ENCODE data around the gene EPN2. TPM values are rescaled to one million over a fixed set of nuclear protein-coding genes. Genes with fewer than 3 reads are reported as not detected.

Gene EPN2
- total RNA-seq, 6 donors from 2014 or later, result 26.3 to 64.5 (median 47.9) TPM

DNA sequence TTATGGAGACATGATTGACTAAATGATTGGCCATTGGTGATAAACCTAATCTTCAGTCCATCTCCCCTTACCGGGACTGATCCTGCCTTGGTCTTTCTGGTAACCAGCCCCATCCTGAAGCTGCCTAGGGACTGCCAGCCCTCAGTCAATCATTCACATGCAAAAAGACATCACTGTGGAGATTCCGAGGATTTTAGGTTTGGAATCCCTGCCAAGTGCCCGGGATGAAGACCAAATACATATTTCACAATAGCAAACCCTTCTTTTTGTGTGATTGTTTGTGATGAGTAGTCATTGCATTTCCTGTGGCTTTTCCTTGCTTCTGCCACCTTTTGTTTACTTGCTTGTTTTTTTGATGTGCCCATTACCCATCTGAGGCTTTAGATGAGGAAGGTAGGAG lies 44.0 kb downstream of the EPN2 start:
- H3K36me3 ChIP-seq, result peaks cover 0 to 10% (median 6%) of the 10 kb centered on the region in 4 donors
- H3K9me3 ChIP-seq, result no peaks in the 10 kb centered on the region
- peaks cover 14 to 19% (median 18%) of the 10 kb centered on the region in 4 donors for H3K4me1 ChIP-seq
- DNase-seq (no peak), ATAC-seq (ENCODE audit: low FRiP score in 2 of 2) (no peak)
- TF ChIP-seq POLR2AphosphoS5 (IDR thresholded peaks at IDR 0.05), result no peak
- TF ChIP-seq EP300 (IDR thresholded peaks at IDR 0.05), result no peak
- no peak for TF ChIP-seq POLR2A (IDR thresholded peaks at IDR 0.05)
- TF ChIP-seq, protein P1, sequence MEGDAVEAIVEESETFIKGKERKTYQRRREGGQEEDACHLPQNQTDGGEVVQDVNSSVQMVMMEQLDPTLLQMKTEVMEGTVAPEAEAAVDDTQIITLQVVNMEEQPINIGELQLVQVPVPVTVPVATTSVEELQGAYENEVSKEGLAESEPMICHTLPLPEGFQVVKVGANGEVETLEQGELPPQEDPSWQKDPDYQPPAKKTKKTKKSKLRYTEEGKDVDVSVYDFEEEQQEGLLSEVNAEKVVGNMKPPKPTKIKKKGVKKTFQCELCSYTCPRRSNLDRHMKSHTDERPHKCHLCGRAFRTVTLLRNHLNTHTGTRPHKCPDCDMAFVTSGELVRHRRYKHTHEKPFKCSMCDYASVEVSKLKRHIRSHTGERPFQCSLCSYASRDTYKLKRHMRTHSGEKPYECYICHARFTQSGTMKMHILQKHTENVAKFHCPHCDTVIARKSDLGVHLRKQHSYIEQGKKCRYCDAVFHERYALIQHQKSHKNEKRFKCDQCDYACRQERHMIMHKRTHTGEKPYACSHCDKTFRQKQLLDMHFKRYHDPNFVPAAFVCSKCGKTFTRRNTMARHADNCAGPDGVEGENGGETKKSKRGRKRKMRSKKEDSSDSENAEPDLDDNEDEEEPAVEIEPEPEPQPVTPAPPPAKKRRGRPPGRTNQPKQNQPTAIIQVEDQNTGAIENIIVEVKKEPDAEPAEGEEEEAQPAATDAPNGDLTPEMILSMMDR (IDR thresholded peaks at IDR 0.05), result no peak
- 47 to 53% methylated on average over 3 of the region's 3 CpGs for WGBS, 2 donors
- H3K27ac ChIP-seq, result peak overlapping the region in 1 of 4 donors; percentile 8
- H3K27me3 ChIP-seq, result no peaks in the 10 kb centered on the region
- H3K4me3 ChIP-seq, result no peak overlapping the region

DNA sequence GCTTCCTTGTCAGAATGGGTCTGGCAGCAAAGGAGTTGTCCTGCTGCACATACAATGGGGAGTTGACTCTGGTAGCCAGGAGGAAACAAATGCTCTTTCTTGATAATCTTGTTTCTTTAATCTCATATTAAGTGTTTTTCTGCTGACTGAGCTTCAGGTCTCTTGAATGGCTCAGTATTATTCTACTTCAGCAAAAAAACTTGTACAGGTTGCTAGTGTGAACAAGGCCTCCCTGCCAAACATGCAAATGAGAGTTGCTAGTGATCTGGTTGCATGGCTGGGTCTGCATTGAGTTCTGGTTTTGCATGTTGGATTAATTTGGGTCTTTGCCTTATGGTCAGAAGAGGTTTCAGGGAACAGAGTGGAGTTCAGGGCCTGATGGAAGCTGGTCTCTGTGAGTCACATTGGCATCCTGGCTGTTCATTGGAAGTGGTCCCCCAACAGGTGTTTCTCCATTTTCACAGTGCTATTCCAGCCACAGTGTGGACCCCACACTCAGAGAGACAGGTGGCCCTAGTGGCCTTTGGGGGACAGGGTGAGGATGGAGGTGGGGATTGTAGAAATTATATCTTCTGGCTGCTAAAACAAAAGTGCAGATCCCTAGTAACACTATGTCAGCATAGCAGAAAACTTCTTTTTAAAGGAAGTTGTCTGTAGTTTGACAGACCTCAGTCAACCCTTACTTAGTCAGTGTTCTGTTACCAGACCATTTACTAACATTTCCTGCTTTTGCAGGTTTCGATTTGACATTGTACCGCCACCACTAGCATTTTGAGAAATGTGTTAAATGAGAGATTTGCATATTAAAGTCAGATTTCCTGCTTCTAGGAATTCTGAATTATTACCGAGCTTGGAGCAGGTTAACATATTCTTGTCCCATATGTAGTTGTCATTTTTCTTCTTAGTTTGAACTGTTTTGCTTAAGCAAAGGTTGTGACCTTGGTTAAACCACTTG lies 47.1 kb downstream of the EPN2 start:
- TF ChIP-seq, protein P1 (IDR thresholded peaks at IDR 0.05), result no peak
- TF ChIP-seq POLR2AphosphoS5 (IDR thresholded peaks at IDR 0.05) (no peak), POLR2A (IDR thresholded peaks at IDR 0.05) (no peak), EP300 (IDR thresholded peaks at IDR 0.05) (no peak)
- WGBS, 2 donors, result 64 to 76% methylated on average over 3 of the region's 3 CpGs
- DNase-seq, result no peak

DNA sequence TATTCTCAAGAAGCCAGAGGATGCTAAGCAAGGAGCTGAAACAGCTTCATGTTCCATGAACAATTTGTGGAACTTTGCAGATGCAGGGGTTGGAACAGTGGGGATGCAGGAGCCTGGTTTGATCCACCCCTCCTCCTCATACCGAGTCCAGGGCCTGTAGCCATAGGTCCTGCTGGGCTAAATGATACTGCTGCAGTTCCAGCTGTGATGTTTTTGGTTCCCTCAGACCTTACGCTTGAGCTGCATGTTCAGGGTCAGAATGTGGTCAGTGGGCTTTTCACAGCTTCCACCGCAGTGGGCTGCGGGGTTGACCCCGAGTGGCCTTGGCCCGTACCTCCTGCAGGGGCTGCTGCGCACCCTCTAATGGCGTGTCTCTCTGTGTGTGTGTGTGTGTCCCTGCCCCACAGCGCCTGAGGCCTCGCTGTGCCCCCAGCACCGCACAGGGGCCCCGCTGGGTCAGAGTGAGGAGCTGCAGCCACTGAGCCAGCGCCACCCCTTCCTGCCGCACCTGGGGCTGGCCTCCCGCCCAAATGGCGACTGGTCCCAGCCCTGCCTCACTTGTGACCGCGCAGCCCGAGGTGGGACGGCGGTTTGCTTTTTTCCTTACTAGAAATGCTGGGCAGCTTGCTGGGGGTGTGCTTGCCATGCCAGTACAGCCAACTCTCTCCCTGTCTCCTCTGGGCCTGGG lies 48.2 kb downstream of the EPN2 start:
- H3K36me3 ChIP-seq, result peaks cover 0 to 10% (median 6%) of the 10 kb centered on the region in 4 donors
- peaks cover 21 to 35% (median 23%) of the 10 kb centered on the region in 4 donors for H3K4me1 ChIP-seq
- TF ChIP-seq POLR2A (IDR thresholded peaks at IDR 0.05) (no peak), POLR2AphosphoS5 (IDR thresholded peaks at IDR 0.05) (no peak), EP300 (IDR thresholded peaks at IDR 0.05) (no peak)
- TF ChIP-seq, protein P1 (IDR thresholded peaks at IDR 0.05), result no peak
- WGBS, 2 donors, result 94% methylated on average over 12 to 20 of the region's 21 CpGs
- peak overlapping the region in 1 of 4 donors; percentile 37 for H3K27ac ChIP-seq
- H3K9me3 ChIP-seq, result no peaks in the 10 kb centered on the region
- no peaks in the 10 kb centered on the region for H3K27me3 ChIP-seq
- peak in 1 of 2 donors; percentile 69 for DNase-seq
- H3K4me3 ChIP-seq, result no peak overlapping the region
- ATAC-seq (ENCODE audit: low FRiP score in 2 of 2), result no peak

More for the DNA sequence above, 47.1 kb downstream of the EPN2 start:
- Histone ChIP-seq H3K36me3 (peaks cover 0 to 10% (median 6%) of the 10 kb centered on the region in 4 donors), H3K27ac (peak overlapping the region in 1 of 4 donors; percentile 35), H3K4me1 (peaks cover 14 to 25% (median 17%) of the 10 kb centered on the region in 4 donors), H3K4me3 (no peak overlapping the region), H3K9me3 (no peaks in the 10 kb centered on the region), H3K27me3 (no peaks in the 10 kb centered on the region)
- no peak for ATAC-seq (ENCODE audit: low FRiP score in 2 of 2)

DNA sequence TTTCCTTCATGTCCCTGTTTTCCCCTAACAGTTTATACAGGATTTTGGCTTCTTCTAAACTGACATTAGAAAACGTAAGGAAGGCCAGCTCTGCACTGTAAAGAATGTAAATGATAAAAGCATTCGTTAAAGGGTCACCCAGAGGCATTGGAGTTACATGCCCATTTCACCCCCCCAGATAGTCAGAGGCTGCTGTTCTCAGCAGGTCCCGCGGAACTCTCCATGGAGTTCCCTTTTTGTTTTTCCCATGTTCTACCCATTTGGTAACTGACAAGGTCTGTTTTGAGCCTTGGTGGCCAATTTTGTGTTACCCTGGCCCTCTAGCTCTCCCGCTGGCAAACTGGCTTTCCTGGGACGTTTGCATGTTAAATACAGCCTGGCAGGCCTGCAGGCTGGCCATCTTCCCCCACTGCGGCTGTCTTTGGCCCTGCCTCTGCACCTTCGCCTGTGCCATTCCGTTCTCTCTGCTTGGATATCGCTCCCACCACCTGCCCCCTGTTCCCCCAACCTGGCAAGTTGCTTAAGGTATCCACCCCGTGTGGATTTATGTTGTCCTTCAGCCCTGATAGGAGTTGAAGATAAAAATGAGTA lies 49.7 kb downstream of the EPN2 start:
- Histone ChIP-seq H3K36me3 (peaks cover 0 to 10% (median 6%) of the 10 kb centered on the region in 4 donors), H3K9me3 (no peaks in the 10 kb centered on the region), H3K27ac (no peak overlapping the region), H3K4me3 (no peak overlapping the region), H3K4me1 (peaks cover 25 to 32% (median 30%) of the 10 kb centered on the region in 4 donors), H3K27me3 (no peaks in the 10 kb centered on the region)
- no peak for DNase-seq
- no peak for ATAC-seq (ENCODE audit: low FRiP score in 2 of 2)
- no peak for TF ChIP-seq POLR2AphosphoS5 (IDR thresholded peaks at IDR 0.05)
- no peak for TF ChIP-seq POLR2A (IDR thresholded peaks at IDR 0.05)
- TF ChIP-seq, protein P1 (IDR thresholded peaks at IDR 0.05), result no peak
- TF ChIP-seq EP300 (IDR thresholded peaks at IDR 0.05), result no peak
- WGBS, 2 donors, result 73 to 78% methylated on average over 11 of the region's 11 CpGs
